ENCODE data around the gene MACROD2. TPM values are rescaled to one million over a fixed set of nuclear protein-coding genes. Genes with fewer than 3 reads are reported as not detected.

Gene MACROD2
- total and polyA plus RNA-seq, 2 donors (not counting 1 experiment from before 2014, with no cell fraction given): 5.3 to 6.7 TPM

DNA sequence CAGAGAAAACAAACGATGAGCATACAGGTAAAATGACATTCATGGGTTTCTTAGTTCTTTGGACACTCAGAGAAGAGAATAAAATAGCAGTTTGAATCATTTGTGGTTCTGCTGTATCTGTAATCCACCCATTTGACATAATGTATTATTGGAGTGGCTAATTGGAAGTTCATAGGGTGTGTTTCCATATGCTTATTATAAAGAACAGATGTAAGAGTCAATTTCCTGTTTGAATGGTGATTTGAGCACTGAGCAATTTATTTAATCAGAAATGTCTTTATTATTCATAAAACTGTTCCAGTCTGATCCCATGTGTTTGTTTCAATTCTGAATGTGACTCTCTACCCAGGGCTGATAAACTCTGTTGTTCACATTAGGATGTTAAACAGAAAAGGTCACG is 1638.8 kb downstream of the MACROD2 start:
- ATAC-seq (ENCODE audit: low read depth) (no peak), DNase-seq (no peak)
- no peak overlapping the region for H3K4me3 ChIP-seq (ENCODE audit: control extremely low read depth in 1 of 5, extremely low read depth in 1 of 5, insufficient read depth in 1 of 5, low read depth in 2 of 5, low read length in 4 of 5)

DNA sequence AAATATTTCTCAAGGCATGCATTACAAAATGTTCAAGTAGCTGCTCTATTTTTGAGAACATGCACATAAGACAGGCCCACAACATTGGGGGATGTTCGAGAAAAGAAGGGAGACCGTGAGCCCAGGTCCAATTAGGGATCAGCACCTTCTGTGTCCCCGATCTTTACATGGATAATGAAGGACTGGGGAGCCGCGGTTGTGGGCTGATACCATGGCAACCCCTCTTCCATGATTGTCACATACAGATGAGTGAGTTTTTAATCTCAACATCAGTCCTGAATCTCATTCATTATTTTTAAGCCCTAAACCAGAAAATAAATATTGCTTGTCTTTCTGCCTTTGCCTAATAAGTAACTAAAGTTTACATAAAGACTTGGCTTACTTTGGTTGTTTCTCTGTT is 1642.2 kb downstream of the MACROD2 start:
- TF ChIP-seq CTCF (IDR thresholded peaks at IDR 0.05): no peak
- no peak for TF ChIP-seq EZH2 (IDR thresholded peaks at IDR 0.05; ENCODE audit: borderline replicate concordance, insufficient read depth, low read depth, low read length, poor library complexity, severe bottlenecking)
- Histone ChIP-seq H3K27me3 (replicated peaks in 1 of 4; ENCODE audit: control extremely low read depth in 1 of 4, control insufficient read depth in 3 of 4, insufficient read depth in 4 of 4, low read length in 3 of 4) (no peaks in the 10 kb centered on the region), H3K9ac (ENCODE audit: low read length) (no peak overlapping the region), H3K4me2 (replicated peaks; ENCODE audit: low read depth, low read length, poor library complexity, severe bottlenecking) (no peak overlapping the region), H4K20me1 (ENCODE audit: control insufficient read depth, insufficient read depth, low read length, poor library complexity, severe bottlenecking) (no peaks in the 10 kb centered on the region), H3K27ac (ENCODE audit: low read length in 2 of 2) (no peak overlapping the region), H3K4me3 (ENCODE audit: control extremely low read depth in 1 of 5, extremely low read depth in 1 of 5, insufficient read depth in 1 of 5, low read depth in 2 of 5, low read length in 4 of 5) (no peak overlapping the region), H3K4me1 (ENCODE audit: control insufficient read depth in 2 of 2, insufficient read depth in 2 of 2, low read length in 2 of 2) (no peaks in the 10 kb centered on the region), H3K79me2 (ENCODE audit: control insufficient read depth, insufficient read depth, low read length) (no peaks in the 10 kb centered on the region), H3K9me3 (ENCODE audit: control extremely low read depth in 1 of 3, control insufficient read depth in 2 of 3, insufficient read depth in 1 of 3, low read length in 2 of 3) (no peaks in the 10 kb centered on the region), H2AFZ (ENCODE audit: insufficient read depth, low read depth, low read length, poor library complexity, severe bottlenecking) (no peak overlapping the region), H3K36me3 (replicated peaks in 1 of 2; ENCODE audit: control extremely low read depth in 1 of 2, control insufficient read depth in 1 of 2, extremely low read depth in 1 of 2, insufficient read depth in 2 of 2, low read length in 1 of 2) (no peaks in the 10 kb centered on the region)
- H3K4me3 Mint-ChIP-seq: no peak overlapping the region
- H3K27me3 Mint-ChIP-seq: peaks cover 14% of the 10 kb centered on the region
- CTCF ChIA-PET: no interaction called here
- H3K4me1 Mint-ChIP-seq: peaks cover under 1% of the 10 kb centered on the region
- H3K27ac Mint-ChIP-seq: no peak overlapping the region
- peaks cover 1% of the 10 kb centered on the region for H3K9me3 Mint-ChIP-seq (ENCODE audit: insufficient read depth)
- intact Hi-C loops (cut with micrococcal nuclease): no loop called here
- no peak for DNase-seq
- WGBS (ENCODE audit: insufficient coverage): 82% methylated on average over 3 of the region's 5 CpGs
- POLR2A ChIA-PET: no interaction called here
- ATAC-seq (ENCODE audit: low read depth): no peak

More for the DNA sequence above, 1638.8 kb downstream of the MACROD2 start:
- Mint-ChIP-seq H3K27me3 (peaks cover 24% of the 10 kb centered on the region), H3K4me1 (no peaks in the 10 kb centered on the region), H3K27ac (no peak overlapping the region), H3K4me3 (no peak overlapping the region), H3K9me3 (ENCODE audit: insufficient read depth) (peaks cover 1% of the 10 kb centered on the region)
- TF ChIP-seq CTCF (IDR thresholded peaks at IDR 0.05): no peak
- TF ChIP-seq EZH2 (IDR thresholded peaks at IDR 0.05; ENCODE audit: borderline replicate concordance, insufficient read depth, low read depth, low read length, poor library complexity, severe bottlenecking): no peak
- WGBS (ENCODE audit: insufficient coverage): no CpG with 5 or more reads among the region's 2 CpGs
- H3K4me1 ChIP-seq (ENCODE audit: control insufficient read depth in 2 of 2, insufficient read depth in 2 of 2, low read length in 2 of 2): no peaks in the 10 kb centered on the region
- H3K4me2 ChIP-seq (replicated peaks; ENCODE audit: low read depth, low read length, poor library complexity, severe bottlenecking): no peak overlapping the region
- no peak overlapping the region for H3K9ac ChIP-seq (ENCODE audit: low read length)
- no peak overlapping the region for H2AFZ ChIP-seq (ENCODE audit: insufficient read depth, low read depth, low read length, poor library complexity, severe bottlenecking)
- no peak overlapping the region for H3K27ac ChIP-seq (ENCODE audit: low read length in 2 of 2)
- no peaks in the 10 kb centered on the region for H3K36me3 ChIP-seq (replicated peaks in 1 of 2; ENCODE audit: control extremely low read depth in 1 of 2, control insufficient read depth in 1 of 2, extremely low read depth in 1 of 2, insufficient read depth in 2 of 2, low read length in 1 of 2)
- POLR2A ChIA-PET: no interaction called here
- intact Hi-C loops (cut with micrococcal nuclease): no loop called here
- H4K20me1 ChIP-seq (ENCODE audit: control insufficient read depth, insufficient read depth, low read length, poor library complexity, severe bottlenecking): no peaks in the 10 kb centered on the region
- H3K79me2 ChIP-seq (ENCODE audit: control insufficient read depth, insufficient read depth, low read length): no peaks in the 10 kb centered on the region
- CTCF ChIA-PET: no interaction called here
- H3K27me3 ChIP-seq (replicated peaks in 1 of 4; ENCODE audit: control extremely low read depth in 1 of 4, control insufficient read depth in 3 of 4, insufficient read depth in 4 of 4, low read length in 3 of 4): peaks cover 0 to 2% (median 0%) of the 10 kb centered on the region in 4 experiments
- H3K9me3 ChIP-seq (ENCODE audit: control extremely low read depth in 1 of 3, control insufficient read depth in 2 of 3, insufficient read depth in 1 of 3, low read length in 2 of 3): no peaks in the 10 kb centered on the region
